HepG2 (cell line): ENCODE data around the gene FCAMR. TPM values are rescaled to one million over a fixed set of nuclear protein-coding genes. Genes with fewer than 3 reads are reported as not detected.

Experiments
- ATAC-seq: fragments of 200-7000 bp; cut with Tn5 transposase; 3 replicates; pipeline ENCODE4 v1.9.1; 2020; ENCODE audit warnings: mild to moderate bottlenecking, moderate library complexity
- BruUV-seq: library from RNA; stranded (reverse); fragments of 400-500 nt; replicated peaks from 2 replicates; lab custom pipeline; 2021; lab: Mats Ljungman, UMichigan
- CTCF ChIA-PET: fragments of 300-600 bp; formaldehyde crosslinking; extraction: SDS; loops from one replicate; lab custom pipeline; 2021; ENCODE audit warnings: low total read pairs, inconsistent platforms, low intra/inter-chr PET ratio; lab: Yijun Ruan, JAX
- POLR2A ChIA-PET: fragments of 350-600 bp; sonication (Branson Sonifier 250); formaldehyde crosslinking; loops from one replicate; lab custom pipeline; 2020; ENCODE audit warnings: antibody characterized with exemption, inconsistent platforms; lab: Yijun Ruan, JAX
- DNase-seq: peaks from one replicate; pipeline ENCODE4 v3.0.0-alpha.2; 2015; ENCODE audit warnings: low spot score
- FAIRE-seq: peaks from 3 replicates; lab custom pipeline; 2011; peaks lifted over from hg19 to GRCh38; lab: Jason Lieb, UNC
- H2AFZ ChIP-seq: one replicate; pipeline ENCODE4 v1.6.1; 2011; ENCODE audit warnings: low read length, inconsistent platforms
- H3K27ac ChIP-seq: fragments of 300-600 bp; 3 replicates; pipeline ENCODE4 v1.8.0; 2011; ENCODE audit warnings: mixed run types, mild to moderate bottlenecking, mixed read lengths, low read length, inconsistent platforms; ENCODE audit not compliant: insufficient read depth; ENCODE audit errors: extremely low read length
- H3K27me3 ChIP-seq, 2 experiments: fragments of 200-600 bp in 1 of 2; 2 replicates in 1 of 2; 3 replicates in 1 of 2; pipeline versions ENCODE4 v1.6.0 to v1.8.0; 2011; ENCODE audit warnings: low read length in 2 of 2, mild to moderate bottlenecking in 2 of 2, moderate library complexity in 2 of 2, inconsistent platforms in 1 of 2; ENCODE audit not compliant: insufficient read depth in 2 of 2, control insufficient read depth in 1 of 2
- H3K36me3 ChIP-seq, 2 experiments: fragments of 200-600 bp in 1 of 2; replicated peaks in 1 of 2; 2 replicates in 1 of 2; 3 replicates in 1 of 2; pipeline versions ENCODE4 v1.5.1 to v1.8.0; 2011; ENCODE audit warnings: low read length in 2 of 2, inconsistent platforms in 1 of 2; ENCODE audit not compliant: insufficient read depth in 2 of 2, control insufficient read depth in 1 of 2
- H3K4me1 ChIP-seq: 2 replicates; pipeline ENCODE4 v1.5.1; 2012; ENCODE audit warnings: low read length, inconsistent platforms; ENCODE audit not compliant: insufficient read depth
- H3K4me2 ChIP-seq: 2 replicates; pipeline ENCODE4 v1.6.0; 2011; ENCODE audit warnings: low read depth, low read length, inconsistent platforms
- H3K4me3 ChIP-seq, 3 experiments: fragments of 200-600 bp in 1 of 3; sonication (generic), shearing (Covaris generic) in 1 of 3; replicated peaks in 1 of 3; 2 replicates each; pipeline ENCODE4 v1.5.1; 2011 to 2016; ENCODE audit warnings: low read length in 3 of 3, inconsistent platforms in 2 of 3, low read depth in 2 of 3, mild to moderate bottlenecking in 2 of 3, control low read depth in 1 of 3, mixed read lengths in 1 of 3; ENCODE audit not compliant: insufficient read depth in 1 of 3
- H3K79me2 ChIP-seq: one replicate; pipeline ENCODE4 v1.6.1; 2011; ENCODE audit warnings: low read length, inconsistent platforms; ENCODE audit not compliant: insufficient read depth
- H3K9ac ChIP-seq: 2 replicates; pipeline ENCODE4 v1.6.0; 2011; ENCODE audit warnings: mild to moderate bottlenecking, low read depth, low read length, inconsistent platforms; ENCODE audit not compliant: insufficient read depth
- H3K9me3 ChIP-seq: 2 replicates; pipeline ENCODE4 v1.5.1; 2012; ENCODE audit warnings: mild to moderate bottlenecking, low read length
- H4K20me1 ChIP-seq: 2 replicates; pipeline ENCODE4 v1.6.0; 2011; ENCODE audit warnings: inconsistent platforms, mild to moderate bottlenecking, low read length, moderate library complexity; ENCODE audit not compliant: insufficient read depth
- ADNP ChIP-seq: sonication (generic); formaldehyde crosslinking; IDR thresholded peaks from 2 replicates; pipeline ENCODE4 v1.4.0; 2020; ENCODE audit warnings: missing genetic modification reagents
- ATAD3A ChIP-seq: sonication (generic); formaldehyde crosslinking; IDR thresholded peaks from 2 replicates; pipeline ENCODE4 v1.4.0; 2020; ENCODE audit warnings: missing genetic modification reagents
- GLI4 ChIP-seq: sonication (generic); formaldehyde crosslinking; IDR thresholded peaks from 2 replicates; pipeline ENCODE4 v1.5.1; 2020; ENCODE audit warnings: missing genetic modification reagents, mild to moderate bottlenecking, moderate library complexity, borderline replicate concordance
- KDM5B ChIP-seq: sonication (generic); formaldehyde crosslinking; IDR thresholded peaks from 2 replicates; pipeline ENCODE4 v1.4.0; 2020; ENCODE audit warnings: missing genetic modification reagents, mild to moderate bottlenecking, borderline replicate concordance
- MAFG ChIP-seq: sonication (generic); formaldehyde crosslinking; IDR thresholded peaks from 2 replicates; pipeline ENCODE4 v1.5.1; 2020; ENCODE audit warnings: mild to moderate bottlenecking, missing genetic modification reagents
- REST ChIP-seq, 2 experiments: IDR thresholded peaks; 2 replicates each; pipeline ENCODE4 v1.6.1; 2011 to 2012; ENCODE audit warnings: low read length in 2 of 2, borderline replicate concordance in 1 of 2, low read depth in 1 of 2, mild to moderate bottlenecking in 1 of 2, moderate library complexity in 1 of 2
- ZNF441 ChIP-seq: sonication (generic); formaldehyde crosslinking; IDR thresholded peaks from 2 replicates; pipeline ENCODE4 v1.7.0; 2021; ENCODE audit warnings: missing genetic modification reagents, borderline replicate concordance
- ZNF891 ChIP-seq: sonication (generic); formaldehyde crosslinking; IDR thresholded peaks from 2 replicates; pipeline ENCODE4 v1.5.0; 2020; ENCODE audit warnings: mild to moderate bottlenecking, missing genetic modification reagents
- WGBS: methylation state at CpG from one replicate; pipeline ENCODE4 v1.1.6; 2017; ENCODE audit warnings: low lambda C conversion rate; 5-methylcytosine and 5-hydroxymethylcytosine counted together
- in situ Hi-C: cut with HindIII; loops from 2 replicates; pipeline ENCODE4 v1.10.0; 2017; ENCODE audit warnings: low pct_unique_long_range_greater_than_20kb; ENCODE audit not compliant: extremely low pct_ligation_motif_present
- intact Hi-C: fragments of 100-400 bp; cut with micrococcal nuclease; formaldehyde crosslinking; loops from one replicate; pipeline ENCODE4 v1.10.0; 2022; ENCODE audit not compliant: unreplicated experiment
- polyA plus RNA-seq, 8 experiments: library from polyadenylated mRNA; depleted of rRNA in 3 of 8; stranded (reverse) in 7 of 8; unstranded in 1 of 8; fragments of >200 nt; fragmentation: Illumina TruSeq in 4 of 8; extraction: Trizol in 4 of 8; gene quantifications; 2 replicates each; pipeline versions ENCODE4 v1.2.1 to v1.2.3, GENCODE V29; 2011 to 2016; ENCODE audit warnings: low read depth in 4 of 8, missing spikeins in 1 of 8, mixed read lengths in 1 of 8; ENCODE audit not compliant: insufficient read depth in 1 of 8
- total RNA-seq, 5 experiments: library from RNA; depleted of rRNA; stranded (reverse); fragments of >200 nt; fragmentation: Illumina TruSeq; extraction: Trizol; gene quantifications; 2 replicates each; pipeline ENCODE4 v1.2.3, GENCODE V29; 2016; ENCODE audit warnings: low read depth in 1 of 5
- TF ChIP-seq, protein P1 (sequence below): sonication (generic); formaldehyde crosslinking; IDR thresholded peaks from 2 replicates; pipeline ENCODE4 v1.5.0; 2020; ENCODE audit warnings: mild to moderate bottlenecking, missing genetic modification reagents, moderate library complexity

FCAMR gene
- total and polyA plus RNA-seq, 2 of the 13 experiments (the other 11 are each of a cell fraction or from before 2014, with no cell fraction given), result not detected

GRCh38 chr1:207000651-207001291 is 30.5 kb upstream of the FCAMR start:
- FAIRE-seq (no peak), ATAC-seq (no peak), DNase-seq (no peak)
- 69% methylated on average over 5 of the region's 5 CpGs for WGBS
- no peaks in the 10 kb centered on the region for H3K36me3 ChIP-seq
- 0 out of 5 replicates have a peak, but pooled peaks cover 0 to 3% of the 10 kb centered on the region in 2 experiments for H3K27me3 ChIP-seq
- H3K4me3 ChIP-seq, result no peak overlapping the region
- no peak overlapping the region for H2AFZ ChIP-seq
- BruUV-seq, result no TSS peak
- H3K4me1 ChIP-seq, result peaks cover 36% of the 10 kb centered on the region
- H3K9ac ChIP-seq, result no peak overlapping the region
- no peaks in the 10 kb centered on the region for H3K9me3 ChIP-seq
- CTCF ChIA-PET, result no interaction called here
- in situ Hi-C loops, result no loop called here
- no peak for TF ChIP-seq MAFG (CRISPR knock-in tag)
- TF ChIP-seq, protein P1, sequence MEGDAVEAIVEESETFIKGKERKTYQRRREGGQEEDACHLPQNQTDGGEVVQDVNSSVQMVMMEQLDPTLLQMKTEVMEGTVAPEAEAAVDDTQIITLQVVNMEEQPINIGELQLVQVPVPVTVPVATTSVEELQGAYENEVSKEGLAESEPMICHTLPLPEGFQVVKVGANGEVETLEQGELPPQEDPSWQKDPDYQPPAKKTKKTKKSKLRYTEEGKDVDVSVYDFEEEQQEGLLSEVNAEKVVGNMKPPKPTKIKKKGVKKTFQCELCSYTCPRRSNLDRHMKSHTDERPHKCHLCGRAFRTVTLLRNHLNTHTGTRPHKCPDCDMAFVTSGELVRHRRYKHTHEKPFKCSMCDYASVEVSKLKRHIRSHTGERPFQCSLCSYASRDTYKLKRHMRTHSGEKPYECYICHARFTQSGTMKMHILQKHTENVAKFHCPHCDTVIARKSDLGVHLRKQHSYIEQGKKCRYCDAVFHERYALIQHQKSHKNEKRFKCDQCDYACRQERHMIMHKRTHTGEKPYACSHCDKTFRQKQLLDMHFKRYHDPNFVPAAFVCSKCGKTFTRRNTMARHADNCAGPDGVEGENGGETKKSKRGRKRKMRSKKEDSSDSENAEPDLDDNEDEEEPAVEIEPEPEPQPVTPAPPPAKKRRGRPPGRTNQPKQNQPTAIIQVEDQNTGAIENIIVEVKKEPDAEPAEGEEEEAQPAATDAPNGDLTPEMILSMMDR (CRISPR knock-in tag), result no peak
- no peak for TF ChIP-seq GLI4
- no peak for TF ChIP-seq ADNP (CRISPR knock-in tag)
- TF ChIP-seq ZNF441 (CRISPR knock-in tag), result no peak
- no peak for TF ChIP-seq KDM5B (CRISPR knock-in tag)
- no peak for TF ChIP-seq ZNF891 (CRISPR knock-in tag)
- no peak for TF ChIP-seq ATAD3A
- TF ChIP-seq REST (IDR thresholded peaks at IDR 0.05; ENCODE audit: borderline replicate concordance in 1 of 2, low read depth in 1 of 2, low read length in 2 of 2), result no peak
- no peaks in the 10 kb centered on the region for H4K20me1 ChIP-seq
- no peak overlapping the region for H3K27ac ChIP-seq
- intact Hi-C loops, result no loop called here
- no peak overlapping the region for H3K4me2 ChIP-seq
- POLR2A ChIA-PET, result no interaction called here
- H3K79me2 ChIP-seq, result no peaks in the 10 kb centered on the region
